Measurements from ENCODE around the gene PPP1R18.

PPP1R18 gene

GRCh38 chr6:30700340-30700739 is 13.9 kb upstream of the PPP1R18 start:
- H3K27ac ChIP-seq: no peak overlapping the region

GRCh38 chr6:30696432-30696831 is 10.0 kb upstream of the PPP1R18 start:
- TF ChIP-seq ZFX (IDR thresholded peaks at IDR 0.05; ENCODE audit: borderline replicate concordance): no peak
- no peak for TF ChIP-seq CTCF (IDR thresholded peaks at IDR 0.05)
- H3K27ac ChIP-seq: no peak overlapping the region

More at GRCh38 chr6:30700340-30700739, 13.9 kb upstream of the PPP1R18 start:
- TF ChIP-seq ZFX (IDR thresholded peaks at IDR 0.05; ENCODE audit: borderline replicate concordance): no peak
- no peak for TF ChIP-seq CTCF (IDR thresholded peaks at IDR 0.05)

GRCh38 chr6:30691208-30691847 is 4.9 kb upstream of the PPP1R18 start:
- no peak for TF ChIP-seq CTCF (IDR thresholded peaks at IDR 0.05)
- no peak for TF ChIP-seq ZFX (IDR thresholded peaks at IDR 0.05; ENCODE audit: borderline replicate concordance)
- peak overlapping the region; percentile 90 for H3K27ac ChIP-seq

- peak within 1 kb of the TSS; percentile 90 for H3K27ac ChIP-seq
- TF ChIP-seq ZFX (IDR thresholded peaks at IDR 0.05; ENCODE audit: borderline replicate concordance): no peak
- TF ChIP-seq CTCF (IDR thresholded peaks at IDR 0.05): no peak
Measured at GRCh38 chr6:30690403-30691207, 4.2 kb upstream of the PPP1R18 start, which contains the start of gene NRM. NRM (minus strand) TSS chr6:30690984; CDS start chr6:30690974, 10 bp downstream.

GRCh38 chr6:30689985-30690384 is 3.5 kb upstream of the PPP1R18 start:
- peak overlapping the region; percentile 90 for H3K27ac ChIP-seq
- TF ChIP-seq ZFX (IDR thresholded peaks at IDR 0.05; ENCODE audit: borderline replicate concordance): no peak
- no peak for TF ChIP-seq CTCF (IDR thresholded peaks at IDR 0.05)

GRCh38 chr6:30689022-30689865 is 2.8 kb upstream of the PPP1R18 start:
- peak overlapping the region; percentile 90 for H3K27ac ChIP-seq
- no peak for TF ChIP-seq CTCF (IDR thresholded peaks at IDR 0.05)
- no peak for TF ChIP-seq ZFX (IDR thresholded peaks at IDR 0.05; ENCODE audit: borderline replicate concordance)
